Stimulated activated CD8-positive, alpha-beta memory T cell treated with anti-CD3 and anti-CD28 coated beads, Interleukin-4, amount 100 ng/mL, for 4 hours (primary cell): ENCODE data around the gene GGNBP2.

Source experiments
- DNase-seq, 2 donors: peaks; one replicate each; pipeline ENCODE4 v3.0.0-alpha.2; 2020; ENCODE audit warnings: low read depth in 2 of 2, low spot score in 1 of 2

GGNBP2 gene

GRCh38 chr17:36628576-36628975 lies 83.9 kb downstream of the GGNBP2 start:
- no peak for DNase-seq

- peak; percentile 51 to 69 for DNase-seq
Observed at GRCh38 chr17:36629252-36629847, 84.6 kb downstream of the GGNBP2 start.

GRCh38 chr17:36629970-36630502 lies 85.3 kb downstream of the GGNBP2 start:
- DNase-seq: no peak

GRCh38 chr17:36631022-36631421 lies 86.3 kb downstream of the GGNBP2 start:
- no peak for DNase-seq

GRCh38 chr17:36632916-36633771 lies 88.4 kb downstream of the GGNBP2 start:
- no peak for DNase-seq
